Esophagus (tissue), 2 donors: ENCODE results near the gene LIFR. TPM values are rescaled to one million over a fixed set of nuclear protein-coding genes. Genes with fewer than 3 reads are reported as not detected.
"Not testable (repeated sequence)": the region's sequence is repeated elsewhere in the genome, so short reads cannot be mapped to it uniquely, and the experiment has no call there.

Experiments
- H3K27ac ChIP-seq, 2 donors: one replicate each; pipeline ENCODE4 v1.5.1; 2013; ENCODE audit warnings: low read depth in 2 of 2, mild to moderate bottlenecking in 2 of 2, inconsistent platforms in 1 of 2, low read length in 1 of 2, moderate library complexity in 1 of 2
- H3K27me3 ChIP-seq, 2 donors: one replicate each; pipeline ENCODE4 v1.6.1; 2013; ENCODE audit warnings: low read length in 2 of 2, control low read depth in 1 of 2, mild to moderate bottlenecking in 1 of 2; ENCODE audit not compliant: insufficient read depth in 2 of 2, control insufficient read depth in 1 of 2
- H3K36me3 ChIP-seq, 2 donors: one replicate each; pipeline ENCODE4 v1.6.1; 2013; ENCODE audit warnings: low read length in 1 of 2; ENCODE audit not compliant: control insufficient read depth in 2 of 2, insufficient read depth in 2 of 2
- H3K4me1 ChIP-seq, 2 donors: one replicate each; pipeline ENCODE4 v1.6.1; 2013; ENCODE audit warnings: low read length in 1 of 2; ENCODE audit not compliant: control insufficient read depth in 2 of 2, insufficient read depth in 2 of 2
- H3K4me3 ChIP-seq, 2 donors: one replicate each; pipeline ENCODE4 v1.5.1; 2013; ENCODE audit warnings: low read length in 2 of 2, mild to moderate bottlenecking in 2 of 2, low read depth in 1 of 2, moderate library complexity in 1 of 2
- H3K9me3 ChIP-seq, 2 donors: one replicate each; pipeline ENCODE4 v1.6.1; 2013; ENCODE audit warnings: mild to moderate bottlenecking in 2 of 2, low read depth in 1 of 2, low read length in 1 of 2, moderate library complexity in 1 of 2; ENCODE audit not compliant: control insufficient read depth in 2 of 2, insufficient read depth in 1 of 2
- WGBS, 2 donors: extraction: QIAGEN DNeasy Blood & Tissue Kit; methylation state at CpG; one replicate each; pipeline ENCODE4 v1.1.7; 2013; 5-methylcytosine and 5-hydroxymethylcytosine counted together
- polyA plus RNA-seq, 2 donors: library from polyadenylated mRNA; stranded (reverse); fragments of 200-250 nt; gene quantifications; one replicate each; pipeline ENCODE4 v1.2.3, GENCODE V29; 2013
- donor health status: healthy with polysubstance abuse.
- donor health status: Bipolar disorder and iron deficiency.

The LIFR gene
- polyA plus RNA-seq = 1 to 10 TPM; 2.0 to 3.5 TPM

GRCh38 chr5:38556599-38557307 lies at the start of gene LIFR:
Gene LIFR, minus strand, starts transcription at chr5:38556646. Its CDS starts 25,999 bp downstream, at chr5:38530647.
- Histone ChIP-seq H3K27me3 (no peaks in the 10 kb centered on the region), H3K4me1 (no peaks in the 10 kb centered on the region)

GRCh38 chr5:38605610-38606009 lies 49.2 kb upstream of the LIFR start:
- 90% methylated on average over 7 of the region's 7 CpGs for WGBS, 2 donors
- no peaks in the 10 kb centered on the region for H3K27me3 ChIP-seq
- H3K4me1 ChIP-seq = no peaks in the 10 kb centered on the region
- H3K9me3 ChIP-seq = no peaks in the 10 kb centered on the region
- H3K27ac ChIP-seq = no peak overlapping the region
- no peak overlapping the region for H3K4me3 ChIP-seq
- H3K36me3 ChIP-seq = no peaks in the 10 kb centered on the region

More at GRCh38 chr5:38556599-38557307, at the start of gene LIFR:
- Histone ChIP-seq H3K9me3 (peaks cover 0 to 3% of the 10 kb centered on the region in 2 donors), H3K4me3 (peak within 1 kb of the TSS; percentile 52 to 91), H3K36me3 (no peaks in the 10 kb centered on the region), H3K27ac (peak within 1 kb of the TSS; percentile 91 to 98)
- 1% methylated on average over 42 to 88 of the region's 88 CpGs for WGBS, 2 donors

GRCh38 chr5:38603691-38604090 lies 47.2 kb upstream of the LIFR start:
- 82 to 87% methylated on average over 3 of the region's 3 CpGs for WGBS, 2 donors

GRCh38 chr5:38602641-38603040 lies 46.2 kb upstream of the LIFR start:
- no peak overlapping the region for H3K4me3 ChIP-seq
- no peaks in the 10 kb centered on the region for H3K36me3 ChIP-seq
- no peaks in the 10 kb centered on the region for H3K27me3 ChIP-seq
- WGBS, 2 donors = 91 to 92% methylated on average over 5 of the region's 5 CpGs
- H3K4me1 ChIP-seq = no peaks in the 10 kb centered on the region
- no peak overlapping the region for H3K27ac ChIP-seq
- H3K9me3 ChIP-seq = no peaks in the 10 kb centered on the region

More at GRCh38 chr5:38603691-38604090, 47.2 kb upstream of the LIFR start:
- Histone ChIP-seq H3K4me3 (no peak overlapping the region), H3K4me1 (no peaks in the 10 kb centered on the region), H3K9me3 (no peaks in the 10 kb centered on the region), H3K27ac (no peak overlapping the region), H3K27me3 (no peaks in the 10 kb centered on the region), H3K36me3 (no peaks in the 10 kb centered on the region)

- no peak overlapping the region for H3K4me3 ChIP-seq
- no peaks in the 10 kb centered on the region for H3K4me1 ChIP-seq
- no peaks in the 10 kb centered on the region for H3K27me3 ChIP-seq
- WGBS, 2 donors = 43 to 45% methylated on average over 4 of the region's 4 CpGs
- H3K36me3 ChIP-seq = no peaks in the 10 kb centered on the region
- no peak overlapping the region for H3K27ac ChIP-seq
- H3K9me3 ChIP-seq = no peaks in the 10 kb centered on the region
Measured at GRCh38 chr5:38601863-38602298, 45.4 kb upstream of the LIFR start.

GRCh38 chr5:38601133-38601862 lies 44.9 kb upstream of the LIFR start:
- no peaks in the 10 kb centered on the region for H3K9me3 ChIP-seq
- H3K36me3 ChIP-seq = no peaks in the 10 kb centered on the region
- H3K4me1 ChIP-seq = no peaks in the 10 kb centered on the region
- no peak overlapping the region for H3K4me3 ChIP-seq
- H3K27ac ChIP-seq = no peak overlapping the region
- WGBS, 2 donors = 69 to 70% methylated on average over 5 of the region's 5 CpGs
- H3K27me3 ChIP-seq = no peaks in the 10 kb centered on the region

GRCh38 chr5:38600329-38601045 lies 44.0 kb upstream of the LIFR start:
- 84 to 86% methylated on average over 3 of the region's 3 CpGs for whole genome bisulfite sequencing, 2 donors
- no peaks in the 10 kb centered on the region for H3K4me1 ChIP-seq
- H3K27me3 ChIP-seq = no peaks in the 10 kb centered on the region
- H3K4me3 ChIP-seq = no peak overlapping the region
- no peaks in the 10 kb centered on the region for H3K9me3 ChIP-seq
- H3K27ac ChIP-seq = no peak overlapping the region
- H3K36me3 ChIP-seq = no peaks in the 10 kb centered on the region

GRCh38 chr5:38599751-38600150 lies 43.3 kb upstream of the LIFR start:
- H3K27me3 ChIP-seq, H3K27ac ChIP-seq, H3K4me3 ChIP-seq, H3K4me1 ChIP-seq, H3K9me3 ChIP-seq, H3K36me3 ChIP-seq: not testable (repeated sequence)

GRCh38 chr5:38598994-38599617 lies 42.7 kb upstream of the LIFR start:
- 90% methylated on average over 2 of the region's 2 CpGs for WGBS, 2 donors
- no peaks in the 10 kb centered on the region for H3K27me3 ChIP-seq
- no peak overlapping the region for H3K27ac ChIP-seq
- no peaks in the 10 kb centered on the region for H3K4me1 ChIP-seq
- no peaks in the 10 kb centered on the region for H3K9me3 ChIP-seq
- H3K36me3 ChIP-seq = no peaks in the 10 kb centered on the region
- H3K4me3 ChIP-seq = no peak overlapping the region
